GM23338 (cell line): ENCODE measurements around the gene FHOD1. TPM values are rescaled to one million over a fixed set of nuclear protein-coding genes. Genes with fewer than 3 reads are reported as not detected.
A peak's percentile ranks its signal among the peaks of the same experiment; 100 is the strongest.

ENCODE experiments used
- ATAC-seq: fragments of 200-7000 bp; cut with Tn5 transposase; 3 replicates; pipeline ENCODE4 v1.9.1; 2020
- DNase-seq: peaks from one replicate; pipeline ENCODE4 v3.0.0-alpha.2; 2015; ENCODE audit warnings: low spot score
- H2AFZ ChIP-seq: fragments of 200-600 bp; sonication (generic); 2 replicates; pipeline ENCODE4 v1.8.0; 2016; ENCODE audit warnings: antibody characterized with exemption, mild to moderate bottlenecking, moderate library complexity
- H3F3A ChIP-seq: fragments of 200-600 bp; sonication (generic); replicated peaks from 2 replicates; pipeline ENCODE4 v1.8.0; 2017; ENCODE audit warnings: antibody characterized with exemption, mixed run types, low read depth
- H3K27ac ChIP-seq: fragments of 200-600 bp; sonication (generic); 2 replicates; pipeline ENCODE4 v1.6.1; 2016; ENCODE audit warnings: low read depth
- H3K27me3 ChIP-seq: fragments of 200-600 bp; sonication (generic); 2 replicates; pipeline ENCODE4 v1.8.0; 2016; ENCODE audit warnings: mild to moderate bottlenecking, mixed run types, moderate library complexity; ENCODE audit not compliant: insufficient read depth
- H3K36me3 ChIP-seq: fragments of 200-600 bp; sonication (generic); 2 replicates; pipeline ENCODE4 v1.8.0; 2016; ENCODE audit warnings: mild to moderate bottlenecking; ENCODE audit not compliant: insufficient read depth
- H3K4me1 ChIP-seq: fragments of 200-600 bp; sonication (generic); 2 replicates; pipeline ENCODE4 v1.8.0; 2016; ENCODE audit warnings: mild to moderate bottlenecking, moderate library complexity; ENCODE audit not compliant: insufficient read depth
- H3K4me2 ChIP-seq: fragments of 200-600 bp; sonication (generic); 2 replicates; pipeline ENCODE4 v1.7.1; 2017; ENCODE audit warnings: mixed run types
- H3K4me3 ChIP-seq: fragments of 200-600 bp; sonication (generic); 2 replicates; pipeline ENCODE4 v1.6.1; 2016; ENCODE audit warnings: mixed run types
- H3K79me2 ChIP-seq: fragments of 200-600 bp; sonication (generic); replicated peaks from 2 replicates; pipeline ENCODE4 v1.8.0; 2017; ENCODE audit warnings: mild to moderate bottlenecking; ENCODE audit not compliant: insufficient read depth
- H3K9me2 ChIP-seq: fragments of 200-600 bp; sonication (generic); 2 replicates; pipeline ENCODE4 v1.8.0; 2017; ENCODE audit not compliant: insufficient read depth
- H4K20me1 ChIP-seq: fragments of 200-600 bp; sonication (generic); replicated peaks from 2 replicates; pipeline ENCODE4 v1.8.0; 2017; ENCODE audit warnings: mild to moderate bottlenecking; ENCODE audit not compliant: insufficient read depth
- H3K27ac Mint-ChIP-seq: 2 replicates; pipeline ENCODE4 v1.8.0; 2020; ENCODE audit warnings: inconsistent platforms, mild to moderate bottlenecking, moderate library complexity, mixed read lengths
- H3K27me3 Mint-ChIP-seq: 3 replicates; pipeline ENCODE4 v1.8.0; 2022; ENCODE audit warnings: low read depth, mild to moderate bottlenecking, moderate library complexity, mixed read lengths, inconsistent platforms; ENCODE audit not compliant: insufficient read depth, poor library complexity
- H3K36me3 Mint-ChIP-seq: 3 replicates; pipeline ENCODE4 v1.8.0; 2021; ENCODE audit warnings: low read depth, mild to moderate bottlenecking, inconsistent platforms, moderate library complexity, mixed read lengths
- H3K4me1 Mint-ChIP-seq: 3 replicates; pipeline ENCODE4 v1.8.0; 2020; ENCODE audit warnings: mild to moderate bottlenecking, inconsistent platforms, mixed read lengths
- H3K4me3 Mint-ChIP-seq: 3 replicates; pipeline ENCODE4 v1.8.0; 2021; ENCODE audit warnings: moderate library complexity, mild to moderate bottlenecking, inconsistent platforms, mixed read lengths
- H3K9me3 Mint-ChIP-seq: 3 replicates; pipeline ENCODE4 v1.8.0; 2020; ENCODE audit warnings: moderate library complexity, mild to moderate bottlenecking, inconsistent platforms, mixed read lengths
- CREB1 ChIP-seq: fragments of 250-450 bp; sonication (Bioruptor Pico); IDR thresholded peaks from 2 replicates; pipeline ENCODE4 v1.5.0; 2020; ENCODE audit warnings: low read depth, mild to moderate bottlenecking, moderate library complexity
- CTCF ChIP-seq, 2 experiments: fragments of 200-600 bp in 1 of 2; sonication (generic) in 1 of 2; conservative IDR thresholded peaks; 2 replicates each; pipeline versions ENCODE4 v1.5.1 to v1.6.1; 2016 to 2017; ENCODE audit warnings: antibody characterized with exemption in 2 of 2, low read depth in 2 of 2, mild to moderate bottlenecking in 2 of 2, moderate library complexity in 1 of 2
- EZH2 ChIP-seq: fragments of 200-600 bp; sonication (generic); IDR thresholded peaks from one replicate; pipeline ENCODE4 v1.8.0; 2017; ENCODE audit warnings: antibody characterized with exemption, mild to moderate bottlenecking, low read depth; ENCODE audit not compliant: unreplicated experiment
- EZH2phosphoT487 ChIP-seq: fragments of 200-600 bp; sonication (generic); IDR thresholded peaks from one replicate; pipeline ENCODE4 v1.8.1; 2018; ENCODE audit warnings: antibody characterized with exemption; ENCODE audit not compliant: unreplicated experiment
- JUNB ChIP-seq: IDR thresholded peaks from one replicate; pipeline ENCODE4 v1.6.1; 2016; ENCODE audit warnings: antibody characterized with exemption; ENCODE audit not compliant: unreplicated experiment
- STAT1 ChIP-seq: IDR thresholded peaks from one replicate; pipeline ENCODE4 v1.6.1; 2016; ENCODE audit warnings: antibody characterized with exemption; ENCODE audit not compliant: unreplicated experiment
- ZNF114 ChIP-seq: fragments of 250-450 bp; sonication (Bioruptor Pico); IDR thresholded peaks from 2 replicates; pipeline ENCODE4 v1.5.0; 2020; ENCODE audit warnings: mild to moderate bottlenecking, moderate library complexity
- ZNF331 ChIP-seq: fragments of 250-450 bp; sonication (Bioruptor Pico); IDR thresholded peaks from 2 replicates; pipeline ENCODE4 v1.5.0; 2020; ENCODE audit warnings: low read depth, mild to moderate bottlenecking, moderate library complexity
- polyA plus RNA-seq: library from polyadenylated mRNA; unstranded; fragments of >200 nt; fragmentation: Nextera tagmentation; extraction: Ambion mirVana; gene quantifications from 2 replicates; pipeline ENCODE4 v1.2.1, GENCODE V29; 2016
- total RNA-seq: library from RNA; depleted of rRNA; stranded (reverse); fragments of >200 nt; shearing (Covaris generic); gene quantifications from 2 replicates; pipeline ENCODE4 v1.2.3, GENCODE V29; 2014
- TF ChIP-seq, protein P1 (sequence below): IDR thresholded peaks from one replicate; pipeline ENCODE4 v1.6.1; 2018; ENCODE audit warnings: antibody characterized with exemption; ENCODE audit not compliant: unreplicated experiment

Gene FHOD1
- total and polyA plus RNA-seq, 2 experiments from 2014 or later, result 26.2 to 52.7 TPM

- TF ChIP-seq JUNB, result no peak
- no peak for TF ChIP-seq CREB1 (CRISPR knock-in tag)
- TF ChIP-seq ZNF331 (CRISPR knock-in tag), result no peak
- TF ChIP-seq ZNF114 (CRISPR knock-in tag), result no peak
- no peak for TF ChIP-seq STAT1
- TF ChIP-seq EZH2phosphoT487, result no peak
- TF ChIP-seq, protein P1, sequence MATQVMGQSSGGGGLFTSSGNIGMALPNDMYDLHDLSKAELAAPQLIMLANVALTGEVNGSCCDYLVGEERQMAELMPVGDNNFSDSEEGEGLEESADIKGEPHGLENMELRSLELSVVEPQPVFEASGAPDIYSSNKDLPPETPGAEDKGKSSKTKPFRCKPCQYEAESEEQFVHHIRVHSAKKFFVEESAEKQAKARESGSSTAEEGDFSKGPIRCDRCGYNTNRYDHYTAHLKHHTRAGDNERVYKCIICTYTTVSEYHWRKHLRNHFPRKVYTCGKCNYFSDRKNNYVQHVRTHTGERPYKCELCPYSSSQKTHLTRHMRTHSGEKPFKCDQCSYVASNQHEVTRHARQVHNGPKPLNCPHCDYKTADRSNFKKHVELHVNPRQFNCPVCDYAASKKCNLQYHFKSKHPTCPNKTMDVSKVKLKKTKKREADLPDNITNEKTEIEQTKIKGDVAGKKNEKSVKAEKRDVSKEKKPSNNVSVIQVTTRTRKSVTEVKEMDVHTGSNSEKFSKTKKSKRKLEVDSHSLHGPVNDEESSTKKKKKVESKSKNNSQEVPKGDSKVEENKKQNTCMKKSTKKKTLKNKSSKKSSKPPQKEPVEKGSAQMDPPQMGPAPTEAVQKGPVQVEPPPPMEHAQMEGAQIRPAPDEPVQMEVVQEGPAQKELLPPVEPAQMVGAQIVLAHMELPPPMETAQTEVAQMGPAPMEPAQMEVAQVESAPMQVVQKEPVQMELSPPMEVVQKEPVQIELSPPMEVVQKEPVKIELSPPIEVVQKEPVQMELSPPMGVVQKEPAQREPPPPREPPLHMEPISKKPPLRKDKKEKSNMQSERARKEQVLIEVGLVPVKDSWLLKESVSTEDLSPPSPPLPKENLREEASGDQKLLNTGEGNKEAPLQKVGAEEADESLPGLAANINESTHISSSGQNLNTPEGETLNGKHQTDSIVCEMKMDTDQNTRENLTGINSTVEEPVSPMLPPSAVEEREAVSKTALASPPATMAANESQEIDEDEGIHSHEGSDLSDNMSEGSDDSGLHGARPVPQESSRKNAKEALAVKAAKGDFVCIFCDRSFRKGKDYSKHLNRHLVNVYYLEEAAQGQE, result no peak
Observed at GRCh38 chr16:67244387-67245185, 2.7 kb downstream of the FHOD1 start (continued).

DNA sequence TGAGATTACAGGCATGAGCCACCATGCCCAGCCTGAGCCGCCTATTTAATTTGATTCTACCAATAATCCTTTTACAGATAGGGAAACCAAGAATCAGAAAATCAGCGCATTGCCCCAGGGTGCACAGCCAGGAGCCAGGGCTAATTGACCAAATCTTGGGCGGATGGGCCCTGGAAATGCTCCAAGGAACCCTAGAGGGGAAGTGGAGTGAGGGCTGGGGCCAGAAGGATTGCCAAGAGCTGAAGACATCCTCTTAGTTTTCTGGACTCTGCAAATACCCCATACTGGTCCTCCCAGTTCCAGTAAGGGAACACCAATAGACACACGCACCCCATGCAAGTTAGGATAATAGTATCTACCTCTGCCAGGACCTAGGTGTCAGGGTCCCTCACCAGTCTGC is 3.8 kb downstream of the FHOD1 start:
- peaks cover 14% of the 10 kb centered on the region; the same call in 1 of the 2 replicates for H3F3A ChIP-seq
- peaks cover 19% of the 10 kb centered on the region for H3K27me3 Mint-ChIP-seq
- no peaks in the 10 kb centered on the region; the same call in 1 of the 2 replicates for H4K20me1 ChIP-seq
- no peaks in the 10 kb centered on the region; the same call in 2 of the 3 replicates for H3K9me3 Mint-ChIP-seq
- peaks cover 46% of the 10 kb centered on the region for H3K4me1 Mint-ChIP-seq
- no peak for DNase-seq
- no peak overlapping the region for H2AFZ ChIP-seq
- peaks cover 17% of the 10 kb centered on the region for H3K36me3 Mint-ChIP-seq
- no peak for ATAC-seq
- H3K4me3 ChIP-seq, result no peak overlapping the region
- H3K4me3 Mint-ChIP-seq, result no peak overlapping the region
- no peaks in the 10 kb centered on the region for H3K36me3 ChIP-seq
- peaks cover 36% of the 10 kb centered on the region for H3K79me2 ChIP-seq
- H3K27ac ChIP-seq, result no peak overlapping the region
- peaks cover 27% of the 10 kb centered on the region for H3K4me1 ChIP-seq
- H3K27me3 ChIP-seq, result peaks cover 8% of the 10 kb centered on the region
- H3K9me2 ChIP-seq, result no peaks in the 10 kb centered on the region
- H3K4me2 ChIP-seq, result no peak overlapping the region
- peak overlapping the region; percentile 56; the same call in 1 of the 2 replicates for H3K27ac Mint-ChIP-seq
- TF ChIP-seq EZH2, result no peak
- no peak for TF ChIP-seq CTCF (conservative IDR thresholded peaks at IDR 0.05; ENCODE audit: low read depth in 2 of 2)
- TF ChIP-seq, protein P1, result no peak
- no peak for TF ChIP-seq JUNB
- no peak for TF ChIP-seq STAT1
- TF ChIP-seq ZNF114 (CRISPR knock-in tag), result no peak
